Right lobe of liver (tissue), 4 donors: ENCODE measurements around the gene XDH.

Experiments used
- POLR2A ChIP-seq: fragments of 450-650 bp; IDR thresholded peaks from one replicate; pipeline ENCODE4 v1.6.1; 2017; ENCODE audit warnings: antibody characterized with exemption, mild to moderate bottlenecking
- TF ChIP-seq, protein P1 (sequence below), 4 donors: fragments of 200-600 bp in 3 of 4; fragments of 450-650 bp in 1 of 4; IDR thresholded peaks; one replicate each; pipeline versions ENCODE4 v1.5.1 to v1.8.0; 2016 to 2022; ENCODE audit warnings: antibody characterized with exemption in 4 of 4, mild to moderate bottlenecking in 2 of 4
- donor health status: DM: no; HTN: no; CAD: no.
- donor health status: DM: no; HTN: no; CAD: no.
- donor health status: DM: no; HTN: yes; CAD: no.

DNA sequence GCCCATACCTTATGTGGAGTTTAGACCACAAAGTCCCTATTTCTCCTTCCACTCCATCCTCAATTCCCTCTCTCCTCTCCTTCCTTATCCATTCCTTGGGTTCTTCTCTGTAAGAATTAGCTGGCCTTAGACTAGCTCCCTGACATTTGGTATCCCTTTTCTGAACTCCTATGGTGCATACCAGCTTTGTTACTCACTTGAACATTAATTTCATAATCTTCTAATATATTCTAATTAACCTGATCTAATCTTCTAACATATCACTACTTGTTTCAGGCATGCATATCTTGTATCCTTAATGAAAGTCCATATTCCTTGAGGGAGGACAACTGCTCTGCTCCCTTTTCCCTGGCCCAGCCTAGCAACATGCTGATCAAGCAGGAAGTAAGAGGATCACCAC, 114.2 kb downstream of the XDH start:
- TF ChIP-seq, protein P1, sequence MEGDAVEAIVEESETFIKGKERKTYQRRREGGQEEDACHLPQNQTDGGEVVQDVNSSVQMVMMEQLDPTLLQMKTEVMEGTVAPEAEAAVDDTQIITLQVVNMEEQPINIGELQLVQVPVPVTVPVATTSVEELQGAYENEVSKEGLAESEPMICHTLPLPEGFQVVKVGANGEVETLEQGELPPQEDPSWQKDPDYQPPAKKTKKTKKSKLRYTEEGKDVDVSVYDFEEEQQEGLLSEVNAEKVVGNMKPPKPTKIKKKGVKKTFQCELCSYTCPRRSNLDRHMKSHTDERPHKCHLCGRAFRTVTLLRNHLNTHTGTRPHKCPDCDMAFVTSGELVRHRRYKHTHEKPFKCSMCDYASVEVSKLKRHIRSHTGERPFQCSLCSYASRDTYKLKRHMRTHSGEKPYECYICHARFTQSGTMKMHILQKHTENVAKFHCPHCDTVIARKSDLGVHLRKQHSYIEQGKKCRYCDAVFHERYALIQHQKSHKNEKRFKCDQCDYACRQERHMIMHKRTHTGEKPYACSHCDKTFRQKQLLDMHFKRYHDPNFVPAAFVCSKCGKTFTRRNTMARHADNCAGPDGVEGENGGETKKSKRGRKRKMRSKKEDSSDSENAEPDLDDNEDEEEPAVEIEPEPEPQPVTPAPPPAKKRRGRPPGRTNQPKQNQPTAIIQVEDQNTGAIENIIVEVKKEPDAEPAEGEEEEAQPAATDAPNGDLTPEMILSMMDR (IDR thresholded peaks at IDR 0.05), result no peak
- TF ChIP-seq POLR2A, result no peak
